Stomach (tissue), 4 donors: ENCODE measurements around the gene CYTIP.

Source experiments
- CTCF ChIP-seq, 7 experiments: fragments of 450-650 bp in 4 of 7; fragments of 200-600 bp in 3 of 7; sonication (generic) in 3 of 7; IDR thresholded peaks; one replicate each; pipeline ENCODE4 v1.5.1; 2016 to 2019; ENCODE audit warnings: antibody characterized with exemption in 7 of 7, control low read depth in 2 of 7, mild to moderate bottlenecking in 1 of 7
- EP300 ChIP-seq: sonication (generic); formaldehyde crosslinking; IDR thresholded peaks from one replicate; pipeline ENCODE4 v1.6.1; 2017; ENCODE audit warnings: antibody characterized with exemption
- POLR2A ChIP-seq, 4 donors: fragments of 450-650 bp; IDR thresholded peaks; one replicate each; pipeline ENCODE4 v1.6.1; 2016; ENCODE audit warnings: antibody characterized with exemption in 4 of 4, control low read depth in 2 of 4, mild to moderate bottlenecking in 1 of 4, moderate library complexity in 1 of 4
- POLR2AphosphoS5 ChIP-seq, 3 donors: sonication (generic); formaldehyde crosslinking; IDR thresholded peaks; one replicate each; pipeline ENCODE4 v1.6.1; 2016; ENCODE audit warnings: antibody characterized with exemption in 3 of 3

- TF ChIP-seq CTCF (IDR thresholded peaks at IDR 0.05) (no peak), EP300 (no peak), POLR2A (IDR thresholded peaks at IDR 0.05) (no peak), POLR2AphosphoS5 (IDR thresholded peaks at IDR 0.05) (no peak)
Measured at GRCh38 chr2:157447741-157448140, 3.9 kb upstream of the CYTIP start.
